ENCODE data around the gene SDHAF2.

Gene SDHAF2

GRCh38 chr11:61495801-61496601 lies 66.1 kb downstream of the SDHAF2 start:
- in situ Hi-C loops (cut with MboI; ENCODE audit: low sequenced_read_pairs): no loop called here
